Anterior cingulate cortex (tissue), 58 donors: ENCODE measurements around the gene RBSN.

ENCODE experiments used
- DNase-seq, 58 donors: peaks; one replicate each; lab custom pipeline; 2025; lab: John Stamatoyannopoulos, UW

RBSN gene

DNA sequence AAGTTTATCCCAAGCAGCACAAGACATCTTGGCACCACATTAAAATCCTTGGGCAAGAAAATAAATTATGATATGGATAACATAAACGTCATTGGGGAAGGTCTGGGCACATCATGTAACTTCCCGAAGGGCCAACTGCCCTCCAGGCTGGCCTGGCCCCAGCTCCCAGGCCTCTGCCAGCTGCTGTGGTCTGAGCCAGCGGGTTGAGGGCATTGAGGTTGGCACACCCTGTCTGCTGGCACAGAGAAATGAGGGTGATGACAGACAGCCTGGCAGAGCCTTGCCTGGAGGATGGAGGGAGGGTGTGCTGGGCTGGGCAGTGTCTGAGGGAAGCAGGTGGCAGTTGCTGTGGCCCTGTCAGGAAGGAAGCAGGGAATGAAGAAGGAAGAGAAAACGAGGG, 3.3 kb upstream of the RBSN start:
- DNase-seq, result peak in 53 of 58 donors; percentile 6 to 84 (median 51)

GRCh38 chr3:15099364-15100098, 583 bp upstream of the RBSN start:
- peak in 16 of 58 donors; percentile 5 to 62 (median 42) for DNase-seq

DNA sequence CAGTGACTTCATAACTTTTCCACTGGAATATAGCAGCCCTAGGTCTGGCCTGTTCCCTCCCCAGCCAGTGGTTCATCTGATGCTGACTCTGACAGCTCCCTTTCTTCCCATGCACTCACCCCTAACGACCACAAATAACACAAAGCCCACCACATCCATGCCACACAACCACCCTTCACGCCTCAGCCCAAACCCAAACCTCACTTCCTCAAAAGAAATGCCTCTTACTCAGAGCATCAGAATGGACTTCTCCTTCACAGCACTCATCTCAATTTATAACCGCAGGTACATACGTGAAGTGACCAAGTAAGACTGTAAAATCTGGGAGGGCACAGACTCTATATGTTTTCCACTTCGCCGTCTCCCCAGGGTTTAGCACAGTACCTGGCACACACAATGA, 1.1 kb downstream of the RBSN start:
- no peak for DNase-seq

GRCh38 chr3:15096046-15096445, 2.9 kb downstream of the RBSN start:
- DNase-seq, result peak in 13 of 58 donors; percentile 2 to 35 (median 7)

DNA sequence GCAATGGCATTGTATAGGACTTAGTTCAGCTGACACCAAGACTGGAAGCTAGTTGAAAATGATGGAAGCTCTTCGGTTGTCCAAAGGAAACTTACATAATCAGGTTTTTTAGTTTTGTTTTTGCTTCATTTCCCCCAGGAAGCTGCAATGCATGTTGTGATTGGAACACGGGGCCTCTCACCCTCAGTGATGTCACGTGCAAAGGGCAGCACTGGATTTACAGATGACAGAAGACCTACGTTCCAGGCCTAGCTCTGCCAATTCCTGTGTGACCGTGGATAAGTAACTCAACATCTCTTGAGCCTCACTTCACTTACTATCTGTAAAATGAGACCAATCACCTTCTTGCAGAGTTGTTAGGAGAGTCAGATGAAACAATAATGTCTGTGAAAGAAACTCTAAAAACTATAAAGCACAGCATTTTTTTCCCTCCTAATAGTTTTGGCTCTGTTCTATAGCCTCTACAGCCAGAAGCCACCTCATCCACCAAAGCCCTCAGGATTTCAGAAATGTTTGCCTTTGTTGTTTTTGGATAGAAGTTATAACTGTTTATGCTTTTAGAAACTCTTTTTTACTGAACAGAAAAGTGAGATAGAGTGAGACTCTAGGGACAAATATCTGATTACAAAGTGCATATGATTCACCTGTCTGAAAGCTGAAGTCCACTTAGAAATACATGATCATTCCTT, 4.6 kb downstream of the RBSN start:
- no peak for DNase-seq

GRCh38 chr3:15092686-15093085, 6.3 kb downstream of the RBSN start:
- DNase-seq, result no peak

DNA sequence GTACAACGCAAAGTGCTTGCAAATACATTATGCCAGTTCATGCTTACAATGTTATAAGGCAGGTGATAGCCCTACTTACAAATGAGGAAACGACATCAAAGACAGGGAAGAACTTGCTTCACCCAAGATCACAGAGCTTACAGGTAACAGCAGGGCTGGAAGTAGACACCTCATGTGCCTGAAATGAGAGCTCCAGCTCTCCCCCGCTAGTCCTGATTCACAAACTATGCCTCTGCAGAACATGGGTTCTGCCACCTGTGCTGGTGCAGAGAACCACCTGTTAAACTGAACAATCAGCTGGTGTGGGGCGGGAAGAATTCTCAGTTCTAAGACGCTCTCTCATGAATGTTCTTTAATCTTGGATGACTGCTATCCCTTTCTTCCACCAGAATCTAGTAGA, 7.4 kb downstream of the RBSN start:
- DNase-seq, result no peak

DNA sequence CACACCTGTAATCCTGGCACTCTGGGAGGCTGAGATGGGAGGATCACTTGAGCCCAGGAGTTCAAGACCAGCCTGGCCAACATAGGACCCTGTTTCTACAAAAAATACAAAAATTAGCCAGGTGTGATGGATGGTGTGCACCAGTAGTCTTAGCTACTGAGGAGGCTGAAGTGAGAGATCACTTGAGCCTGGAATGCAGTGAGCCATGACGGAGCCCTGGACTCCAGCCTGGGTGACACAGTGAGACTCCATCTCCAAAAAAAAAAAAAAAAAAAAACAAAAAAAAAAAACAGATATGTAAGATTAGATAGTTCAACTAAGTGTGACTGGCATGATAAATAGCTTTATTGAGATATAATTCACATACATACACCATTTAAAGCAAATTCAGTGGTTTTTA, 9.7 kb downstream of the RBSN start:
- no peak for DNase-seq

DNA sequence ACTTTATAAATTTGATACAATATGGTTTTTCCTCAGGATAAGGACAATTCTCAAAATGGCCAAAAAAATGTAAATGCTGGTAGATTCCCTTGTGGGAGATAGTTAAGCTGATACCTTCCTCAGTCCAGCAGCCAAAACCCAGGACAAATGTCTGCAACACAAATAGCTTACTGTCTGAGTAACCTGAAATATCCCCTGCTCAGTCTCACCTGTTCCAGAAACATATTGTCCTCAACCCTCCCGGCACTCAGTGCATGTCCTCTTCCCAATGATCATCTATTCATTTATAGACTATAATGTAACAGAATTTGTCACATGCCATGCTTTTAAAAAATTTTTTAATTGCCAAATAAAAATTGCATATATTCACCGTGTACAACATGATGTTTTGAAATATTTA, 12.2 kb downstream of the RBSN start:
- no peak for DNase-seq

- DNase-seq, result no peak
Observed at GRCh38 chr3:15086263-15086662, 12.7 kb downstream of the RBSN start.

- no peak for DNase-seq
Observed at GRCh38 chr3:15083252-15083651, 15.7 kb downstream of the RBSN start.

DNA sequence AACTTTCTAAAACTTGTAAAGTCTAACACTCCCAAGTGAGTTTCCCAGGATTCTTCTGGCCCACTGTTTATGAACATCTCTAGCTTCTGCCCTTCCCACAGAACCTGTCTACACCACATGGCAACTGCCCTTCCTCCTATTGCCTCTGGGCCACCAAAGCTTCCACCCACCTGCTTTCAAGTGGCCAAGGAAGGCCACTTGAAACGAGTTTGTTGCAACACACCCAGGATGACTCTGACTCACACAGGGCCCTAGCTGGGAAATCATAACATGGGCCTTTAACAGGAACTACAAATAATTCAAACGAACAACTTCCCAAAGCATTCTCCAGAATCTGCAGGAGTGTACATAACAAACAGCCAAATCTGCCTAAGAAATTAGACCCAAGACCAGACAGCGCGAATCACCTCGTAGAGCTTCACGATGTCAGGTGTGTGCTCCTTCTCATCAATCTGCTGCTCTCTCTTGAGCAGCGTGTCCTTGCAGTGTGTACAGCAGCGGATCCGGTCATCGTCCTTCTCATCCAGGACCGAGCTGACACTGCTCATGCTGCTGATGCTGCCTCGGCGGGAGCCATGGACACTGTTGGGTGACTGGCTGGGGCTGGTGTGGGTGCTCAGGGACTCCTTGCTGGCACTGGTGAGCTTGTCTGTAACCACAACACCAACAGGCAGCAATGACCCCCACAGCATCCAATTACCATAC, 16.8 kb downstream of the RBSN start:
- no peak for DNase-seq

DNA sequence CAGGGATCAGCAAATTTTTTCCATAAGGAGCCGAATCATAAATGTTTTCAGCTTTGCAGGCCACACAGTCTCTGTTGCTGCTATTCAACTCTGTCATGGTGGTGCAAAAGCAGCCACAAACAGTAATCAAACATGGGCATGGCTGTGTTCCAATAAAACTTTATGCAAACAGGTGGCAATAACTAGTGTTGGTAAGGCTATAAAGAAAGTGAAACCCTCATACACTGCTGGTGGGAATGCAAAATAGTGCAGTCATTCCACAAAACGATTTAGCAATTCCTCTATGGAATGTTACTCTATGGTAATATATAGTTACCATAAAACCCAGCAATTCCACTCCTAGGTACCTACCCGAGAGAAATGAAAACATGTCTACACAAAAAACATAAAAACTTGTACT, 19.9 kb downstream of the RBSN start:
- no peak for DNase-seq

- no peak for DNase-seq
Observed at GRCh38 chr3:15074500-15074899, 24.4 kb downstream of the RBSN start.

GRCh38 chr3:15071699-15072098, 27.2 kb downstream of the RBSN start:
- no peak for DNase-seq

DNA sequence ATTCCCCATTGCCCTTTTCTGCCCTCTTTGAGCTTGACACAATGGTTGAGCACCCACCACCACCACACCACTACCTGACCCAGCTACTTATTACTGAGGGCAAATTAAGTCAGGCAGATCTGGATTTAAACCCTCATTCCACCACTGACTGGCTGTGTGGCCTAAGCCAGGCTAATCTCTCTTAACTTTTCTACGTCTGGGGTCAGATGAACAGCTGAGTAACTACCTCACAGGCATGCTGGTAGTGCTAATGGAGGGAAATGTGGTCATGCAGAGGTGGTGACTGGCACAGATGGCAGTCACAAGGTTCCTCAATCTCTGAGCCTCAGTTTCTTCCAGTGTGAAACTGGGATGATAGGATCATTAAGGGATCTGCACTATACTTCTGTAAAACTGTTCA, 29.5 kb downstream of the RBSN start:
- no peak for DNase-seq

DNA sequence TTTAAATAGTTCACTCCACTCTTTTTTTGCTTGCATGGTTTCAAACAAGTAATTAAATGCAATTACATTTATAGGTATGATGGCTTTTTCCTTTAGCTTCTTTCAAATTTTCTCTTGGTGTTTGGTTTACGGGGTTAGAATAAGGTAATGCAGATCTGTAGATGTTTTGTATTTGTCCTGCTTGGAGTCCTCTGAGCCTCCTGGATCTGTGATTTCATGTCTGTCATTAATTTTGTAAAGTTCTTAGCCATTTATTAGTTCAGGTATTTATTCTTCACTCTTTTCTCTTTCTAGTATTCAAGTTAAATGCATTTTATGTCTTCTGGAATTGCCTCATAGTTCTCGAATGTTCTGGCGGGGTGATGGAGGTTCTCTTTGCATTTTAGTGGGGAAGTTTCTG, 32.5 kb downstream of the RBSN start:
- no peak for DNase-seq

GRCh38 chr3:15065550-15066007, 33.4 kb downstream of the RBSN start:
- DNase-seq, result no peak

- DNase-seq, result peak; percentile 4 to 92 (median 81)
Observed at GRCh38 chr3:15064835-15065549, 34.0 kb downstream of the RBSN start, which contains the start of gene MRPS25. TSS of gene MRPS25 (minus strand) at chr3:15065315. CDS start at chr3:15065194, 121 bp downstream.

DNA sequence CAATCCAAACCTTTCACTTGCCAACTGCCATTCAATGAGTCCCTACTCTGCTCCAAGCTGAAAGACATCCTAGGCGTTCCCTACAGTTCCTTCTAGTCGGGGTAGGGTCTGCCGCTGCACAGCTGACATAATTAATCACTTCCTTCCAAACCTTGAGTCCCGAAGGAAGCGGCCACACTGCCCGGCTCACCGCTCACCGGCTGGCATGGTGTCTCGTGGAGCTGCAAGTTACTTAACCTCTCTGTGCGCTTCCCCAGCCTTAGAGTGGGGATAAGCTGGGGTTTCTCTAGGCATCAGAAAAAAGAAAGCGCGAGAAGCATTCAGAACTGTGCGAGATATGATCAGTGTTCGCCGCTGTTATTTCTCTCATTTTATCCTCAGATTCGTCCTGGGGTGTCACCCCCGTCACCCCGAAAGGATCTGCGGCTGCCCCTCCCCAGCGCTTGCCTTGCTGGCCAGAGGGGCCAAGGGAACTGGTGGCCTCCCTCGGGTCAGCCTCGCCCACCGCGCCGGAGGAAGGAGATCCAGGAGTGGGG, 34.6 kb downstream of the RBSN start:
- peak in 4 of 58 donors; percentile 5 to 24 (median 20) for DNase-seq
